ENCODE results near the gene GGA1.

GRCh38 chr22:37564111-37564711, 44.4 kb upstream of the GGA1 start:
- no peak for TF ChIP-seq CTCF (IDR thresholded peaks at IDR 0.05)
- TF ChIP-seq POLR2A (IDR thresholded peaks at IDR 0.05): no peak
